Activated CD4-positive, alpha-beta T cell treated with anti-CD3 and anti-CD28 coated beads, Interleukin-2, Interleukin-6, amounts not matched to agents 100 ng/mL and 50 ng/mL, durations not matched to agents 16 hours and 8 hours (primary cell): ENCODE measurements around the gene OR10T2.
"Not testable (repeated sequence)": the region's sequence is repeated elsewhere in the genome, so short reads cannot be mapped to it uniquely, and the experiment has no call there.

Experiments
- DNase-seq: peaks from one replicate; pipeline ENCODE4 v3.0.0-alpha.2; 2020

OR10T2 gene

DNA sequence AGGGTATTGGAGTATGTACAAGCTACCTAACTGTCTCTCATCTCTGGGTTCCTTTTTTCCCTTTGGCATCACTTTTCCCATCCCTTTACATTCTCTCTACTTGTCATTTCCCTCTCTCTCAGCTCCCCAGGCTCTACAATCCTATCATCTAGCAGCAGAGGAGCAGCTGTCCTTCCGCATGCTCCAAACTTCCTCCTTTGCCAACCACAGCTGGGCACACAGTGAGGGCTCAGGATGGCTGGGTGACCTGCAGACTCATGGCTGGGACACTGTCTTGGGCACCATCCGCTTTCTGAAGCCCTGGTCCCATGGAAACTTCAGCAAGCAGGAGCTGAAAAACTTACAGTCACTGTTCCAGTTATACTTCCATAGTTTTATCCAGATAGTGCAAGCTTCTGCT, 45.0 kb downstream of the OR10T2 start:
- no peak for DNase-seq

DNA sequence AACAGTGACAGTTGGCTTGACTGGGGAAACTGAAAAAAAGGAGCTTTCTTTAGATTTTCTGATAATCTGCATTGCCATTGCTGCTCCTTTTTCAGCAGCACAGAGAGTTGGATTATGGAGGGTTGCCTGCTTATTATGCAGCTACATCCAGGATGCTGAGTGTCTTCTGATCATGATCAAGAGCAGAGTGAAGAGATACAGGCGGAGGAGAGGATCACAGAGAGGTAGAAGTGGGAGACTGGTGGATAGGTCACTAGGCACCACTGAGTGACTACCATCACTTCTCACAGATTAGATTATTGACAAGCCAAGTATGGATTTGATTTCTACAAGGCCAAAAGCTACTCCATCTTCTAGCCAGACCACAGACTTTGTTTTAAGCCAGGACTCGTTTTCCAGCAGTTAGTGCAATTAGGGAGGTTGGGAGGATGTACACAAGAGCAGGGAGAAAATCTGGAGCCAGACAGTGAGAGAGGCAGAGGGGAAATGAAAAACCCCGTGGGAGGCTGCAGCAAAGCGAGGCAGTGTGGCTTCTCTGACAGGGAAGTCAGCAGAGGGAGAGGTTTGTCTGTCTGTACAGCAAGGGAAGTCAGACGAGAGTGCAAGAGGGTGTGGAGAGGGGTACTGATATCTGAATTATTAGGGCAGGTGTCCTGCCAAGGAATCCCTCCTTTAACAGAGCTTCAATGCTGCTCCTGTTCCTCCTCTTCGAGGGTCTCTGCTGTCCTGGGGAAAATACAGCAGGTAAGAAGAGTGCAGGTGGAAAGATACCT, 45.8 kb downstream of the OR10T2 start, which contains the start of gene CD1E:
TSS of gene CD1E (plus strand) at position 592 of the 773 bp plus-strand sequence. CDS start at position 687, 95 bp downstream.
- no peak for DNase-seq

DNA sequence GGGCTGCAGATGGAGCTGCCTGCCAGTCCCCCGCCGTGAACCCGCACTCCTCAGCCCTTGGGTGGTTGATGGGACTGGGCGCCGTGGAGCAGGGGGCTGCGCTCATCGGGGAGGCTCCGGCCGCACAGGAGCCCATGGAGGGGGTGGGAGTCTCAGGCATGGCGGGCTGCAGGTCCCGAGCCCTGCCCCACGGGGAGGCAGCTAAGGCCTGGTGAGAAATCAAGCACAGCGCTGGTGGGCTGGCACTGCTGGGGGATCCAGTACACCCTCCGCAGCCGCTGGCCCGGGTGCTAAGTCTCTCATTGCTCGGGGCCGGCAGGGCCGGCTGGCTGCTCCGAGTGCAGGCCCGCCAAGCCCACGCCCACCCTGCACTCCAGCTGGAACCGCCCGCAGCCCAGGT, 50.3 kb downstream of the OR10T2 start:
- DNase-seq: not testable (repeated sequence)
